GM19193 (cell line): ENCODE results near the gene FBXL5.

Source experiments
- POLR2A ChIP-seq: IDR thresholded peaks from 4 replicates; pipeline ENCODE4 v1.6.1; 2011; ENCODE audit not compliant: insufficient read depth, insufficient read length; ENCODE audit errors: extremely low read depth

The FBXL5 gene

DNA sequence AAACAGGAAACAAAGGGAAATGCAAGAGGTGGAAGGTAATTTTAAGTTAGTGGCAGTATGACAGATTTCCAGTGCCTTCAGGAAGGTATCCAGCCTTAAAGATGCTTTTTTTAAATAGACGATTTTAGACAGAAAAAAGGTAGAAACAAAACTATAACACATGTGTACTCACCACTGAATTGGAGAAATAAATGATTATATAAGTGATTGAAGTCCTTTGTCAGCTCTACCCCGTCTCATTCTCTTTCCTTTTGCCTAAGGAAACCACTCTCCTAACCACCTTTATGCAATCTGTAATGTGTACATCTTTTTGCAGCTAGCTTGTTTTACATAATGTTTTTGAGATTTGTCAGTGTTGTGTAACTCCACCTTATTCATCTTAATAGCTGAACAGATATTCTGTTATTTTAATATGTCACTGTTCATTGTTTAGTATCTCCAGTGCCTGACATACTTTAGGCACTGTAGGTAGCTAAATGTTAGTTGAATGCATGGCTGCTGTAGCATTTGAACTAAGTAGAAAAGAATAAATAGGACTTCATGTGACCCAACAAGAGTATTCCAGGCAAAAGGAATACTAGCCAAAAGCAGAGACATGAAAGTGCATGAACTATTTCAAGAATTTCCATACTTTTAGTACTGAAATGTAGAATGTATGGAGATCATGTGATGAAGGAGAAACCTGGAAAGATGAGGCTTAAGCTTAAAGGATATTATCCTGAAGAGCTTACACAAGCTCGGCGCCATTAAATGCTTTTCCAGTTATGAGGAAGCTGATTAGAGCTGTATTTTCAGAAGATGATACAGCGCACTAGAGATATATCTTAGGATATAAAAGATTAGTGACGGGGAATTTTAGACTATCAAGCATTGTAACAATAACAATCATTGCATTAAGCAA, 27.3 kb upstream of the FBXL5 start:
- TF ChIP-seq POLR2A, result no peak

DNA sequence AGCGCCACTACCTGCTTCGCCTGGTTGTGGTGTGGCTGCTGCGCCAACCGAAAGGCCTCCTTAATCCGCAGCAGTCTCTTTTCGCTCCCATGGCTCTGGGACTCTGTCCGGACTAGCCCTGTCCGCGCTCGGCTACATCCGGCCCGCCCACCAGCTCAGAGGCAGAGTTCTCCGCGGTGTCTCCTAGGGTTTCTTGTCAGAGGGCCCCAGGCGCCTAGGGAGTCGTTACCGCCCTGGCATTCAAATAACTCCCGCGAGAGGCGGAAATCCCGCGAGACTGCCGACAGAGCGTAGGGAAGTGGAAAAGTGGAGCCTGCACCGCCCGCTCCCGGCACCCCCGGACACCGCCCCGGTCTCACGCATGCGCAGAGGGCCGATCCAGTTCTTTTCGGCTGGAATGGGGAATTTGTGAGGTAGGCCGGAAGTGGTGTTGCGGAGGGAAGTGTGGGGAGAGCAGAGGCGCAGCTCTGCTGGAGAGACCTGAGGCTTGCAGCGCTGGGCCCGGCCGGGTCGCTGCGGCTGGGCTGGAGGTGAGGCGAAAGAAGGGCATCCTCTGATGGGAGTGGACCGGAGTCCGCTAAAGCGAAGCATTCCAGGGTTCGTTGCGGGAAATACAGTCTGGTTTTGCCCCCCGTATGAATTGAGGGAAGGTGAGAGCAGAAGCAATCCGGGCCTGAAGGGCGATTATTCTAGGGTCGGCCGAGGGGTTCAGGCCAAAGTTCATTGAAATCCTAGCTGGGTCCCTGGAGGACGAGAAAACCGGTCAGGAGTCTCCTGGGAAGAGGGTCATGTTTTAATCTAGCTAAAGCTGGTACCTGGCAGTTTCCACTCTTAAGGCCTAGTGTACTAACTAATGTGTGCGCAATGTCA, 26.4 kb upstream of the FBXL5 start, which contains the start of gene FAM200B:
Gene FAM200B (plus strand): TSS at position 456 of the 870 bp plus-strand sequence. CDS start 5,151 bp downstream, outside the sequence.
- peak; percentile 90 for TF ChIP-seq POLR2A

GRCh38 chr4:15681067-15681371, 25.9 kb upstream of the FBXL5 start:
- no peak for TF ChIP-seq POLR2A

DNA sequence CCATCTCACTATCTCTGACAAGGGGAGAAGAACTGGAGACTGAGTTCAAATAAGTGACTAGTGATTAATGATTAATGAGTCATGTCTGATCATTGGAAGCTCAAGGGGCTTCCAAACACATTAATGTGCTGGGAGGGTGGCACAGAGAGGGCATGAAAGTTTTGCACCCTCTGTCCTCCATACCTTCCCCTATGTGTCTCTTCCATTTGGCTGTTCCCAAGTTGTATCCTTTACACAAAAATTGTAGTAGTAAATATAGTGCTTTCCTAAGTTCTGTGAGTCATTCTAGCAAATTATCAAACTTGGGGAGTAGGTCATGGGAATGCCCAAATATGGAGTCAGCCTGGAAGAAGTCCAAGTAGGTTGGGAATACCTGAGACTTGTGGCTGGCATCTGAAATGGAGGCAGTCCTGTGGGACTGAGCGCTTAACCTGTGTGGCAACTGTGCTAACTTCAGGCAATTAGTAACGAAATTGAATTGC, 22.4 kb upstream of the FBXL5 start:
- no peak for TF ChIP-seq POLR2A

DNA sequence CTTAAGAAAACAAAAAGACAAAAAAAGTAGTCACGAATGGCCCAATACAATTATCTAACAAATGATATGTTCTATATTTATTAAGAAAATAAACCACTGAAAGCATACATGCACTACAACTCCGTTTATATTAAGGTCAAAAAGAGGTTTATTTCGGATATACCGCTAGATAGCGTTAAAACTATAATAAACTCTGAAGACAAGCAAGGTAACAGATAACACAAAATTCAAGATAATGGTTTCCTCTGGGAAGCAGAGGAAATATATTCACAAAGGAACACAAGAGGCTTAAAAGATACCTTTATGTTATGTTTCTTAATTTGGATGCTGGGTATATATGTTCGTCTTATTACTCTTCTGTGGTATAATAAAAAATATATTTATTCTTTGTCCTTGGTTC, 21.7 kb upstream of the FBXL5 start:
- TF ChIP-seq POLR2A, result no peak

DNA sequence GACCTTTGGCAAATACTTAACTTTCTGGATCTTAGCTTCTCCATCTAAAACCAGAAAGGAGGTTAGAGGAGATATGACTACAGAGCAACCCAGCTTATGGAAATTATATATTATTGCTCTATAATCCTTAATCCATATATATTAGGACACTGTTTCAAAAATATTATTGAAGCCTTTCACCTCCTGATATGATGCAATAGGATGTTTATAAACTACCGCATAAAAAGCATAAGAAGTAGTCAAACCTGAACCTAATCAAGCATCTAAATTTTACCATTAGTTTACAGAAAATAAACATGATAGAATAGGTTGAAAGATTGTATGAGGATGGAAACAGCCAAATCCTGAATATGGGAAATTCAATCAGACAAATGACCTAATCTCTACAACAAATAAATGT, 20.9 kb upstream of the FBXL5 start:
- TF ChIP-seq POLR2A, result no peak

GRCh38 chr4:15675356-15675755, 20.2 kb upstream of the FBXL5 start:
- TF ChIP-seq POLR2A, result no peak

DNA sequence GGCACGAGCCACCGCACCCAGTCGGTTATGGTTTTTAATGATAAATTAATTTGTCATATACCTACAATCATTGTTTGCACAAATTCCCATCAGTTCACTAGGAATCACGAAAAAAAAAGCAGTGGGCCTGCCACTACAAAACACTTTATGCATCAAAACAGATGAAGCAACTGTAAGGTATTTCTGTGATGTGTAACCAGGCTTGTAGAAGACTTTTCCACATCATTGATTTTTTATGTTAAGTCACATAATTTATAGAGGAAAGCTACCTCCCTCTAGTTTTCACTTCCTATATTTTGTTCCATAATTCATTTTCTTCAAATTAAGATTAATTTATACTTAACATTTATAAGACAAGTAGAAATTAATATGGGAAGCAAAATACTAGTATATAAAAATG, 19.8 kb upstream of the FBXL5 start:
- no peak for TF ChIP-seq POLR2A

GRCh38 chr4:15674046-15674445, 18.9 kb upstream of the FBXL5 start:
- no peak for TF ChIP-seq POLR2A

GRCh38 chr4:15673337-15673736, 18.2 kb upstream of the FBXL5 start:
- TF ChIP-seq POLR2A, result no peak

DNA sequence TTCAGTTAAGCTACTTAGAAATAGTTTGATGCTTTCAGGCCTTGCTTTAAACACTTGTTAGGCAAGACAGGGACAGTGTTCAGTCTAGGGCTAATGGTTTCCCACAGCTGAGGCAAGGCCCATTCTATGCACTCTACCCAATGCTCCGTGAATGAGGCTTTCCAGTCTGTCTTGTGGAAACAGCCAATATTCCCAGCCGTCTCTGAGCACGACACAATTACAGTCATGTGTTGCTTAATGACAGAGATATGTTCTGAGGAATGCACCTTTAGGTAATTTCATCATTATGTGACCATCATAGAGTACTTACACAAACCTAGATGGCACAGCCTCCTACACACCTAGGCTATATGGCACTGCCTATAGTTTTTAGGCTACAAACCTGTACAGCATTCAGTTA, 16.9 kb upstream of the FBXL5 start:
- no peak for TF ChIP-seq POLR2A

DNA sequence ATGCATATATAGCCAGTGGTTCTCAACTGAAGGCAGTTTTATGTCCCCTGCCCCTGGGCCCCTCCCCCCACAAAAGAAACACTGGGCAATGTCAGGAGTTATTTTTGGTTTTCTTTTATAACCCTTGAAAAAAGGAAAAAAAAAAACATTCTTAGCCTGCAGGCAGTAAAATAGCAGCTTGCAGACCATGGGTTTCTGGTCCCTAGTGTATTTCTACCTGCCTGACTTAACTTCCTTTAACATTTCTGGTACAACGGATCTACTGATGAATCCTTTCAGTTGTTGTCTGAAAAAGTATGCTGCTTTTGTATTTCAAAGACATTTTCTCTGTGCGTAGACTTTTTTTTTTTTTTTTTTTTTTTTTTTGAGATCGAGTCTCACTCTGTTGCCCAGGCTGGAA, 15.4 kb upstream of the FBXL5 start:
- no peak for TF ChIP-seq POLR2A

GRCh38 chr4:15668566-15669435, 13.6 kb upstream of the FBXL5 start:
- TF ChIP-seq POLR2A, result no peak

- no peak for TF ChIP-seq POLR2A
Measured at GRCh38 chr4:15667006-15667405, 11.8 kb upstream of the FBXL5 start.
